ENCODE measurements around the gene PPM1A. TPM values are rescaled to one million over a fixed set of nuclear protein-coding genes. Genes with fewer than 3 reads are reported as not detected.

Gene PPM1A
- total RNA-seq, 2 donors from 2014 or later: 37.0 to 42.4 TPM

DNA sequence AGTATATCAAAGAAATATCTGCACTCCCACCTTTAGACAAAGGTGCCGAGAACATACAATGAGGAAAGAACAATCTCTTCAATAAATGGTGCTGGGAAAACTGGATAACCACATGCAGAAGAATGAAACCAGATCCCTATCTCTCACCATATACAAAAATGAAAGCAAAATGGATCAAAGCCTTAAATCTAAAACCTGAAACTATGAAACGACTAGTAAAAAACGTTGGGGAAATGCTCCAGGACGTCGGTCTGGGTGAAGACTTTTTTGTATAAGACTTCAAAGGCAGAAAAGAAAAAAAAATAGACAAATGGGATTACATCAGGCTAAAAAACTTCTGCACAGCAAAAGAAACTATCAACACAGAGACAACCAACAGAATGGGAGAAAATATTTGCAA, 83.8 kb downstream of the PPM1A start:
- no peak overlapping the region for H3K27ac ChIP-seq
- H3K4me1 ChIP-seq: peaks cover 0 to 11% of the 10 kb centered on the region in 2 donors
- no peaks in the 10 kb centered on the region for H3K9me3 ChIP-seq
- TF ChIP-seq, protein P1, sequence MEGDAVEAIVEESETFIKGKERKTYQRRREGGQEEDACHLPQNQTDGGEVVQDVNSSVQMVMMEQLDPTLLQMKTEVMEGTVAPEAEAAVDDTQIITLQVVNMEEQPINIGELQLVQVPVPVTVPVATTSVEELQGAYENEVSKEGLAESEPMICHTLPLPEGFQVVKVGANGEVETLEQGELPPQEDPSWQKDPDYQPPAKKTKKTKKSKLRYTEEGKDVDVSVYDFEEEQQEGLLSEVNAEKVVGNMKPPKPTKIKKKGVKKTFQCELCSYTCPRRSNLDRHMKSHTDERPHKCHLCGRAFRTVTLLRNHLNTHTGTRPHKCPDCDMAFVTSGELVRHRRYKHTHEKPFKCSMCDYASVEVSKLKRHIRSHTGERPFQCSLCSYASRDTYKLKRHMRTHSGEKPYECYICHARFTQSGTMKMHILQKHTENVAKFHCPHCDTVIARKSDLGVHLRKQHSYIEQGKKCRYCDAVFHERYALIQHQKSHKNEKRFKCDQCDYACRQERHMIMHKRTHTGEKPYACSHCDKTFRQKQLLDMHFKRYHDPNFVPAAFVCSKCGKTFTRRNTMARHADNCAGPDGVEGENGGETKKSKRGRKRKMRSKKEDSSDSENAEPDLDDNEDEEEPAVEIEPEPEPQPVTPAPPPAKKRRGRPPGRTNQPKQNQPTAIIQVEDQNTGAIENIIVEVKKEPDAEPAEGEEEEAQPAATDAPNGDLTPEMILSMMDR (IDR thresholded peaks at IDR 0.05): no peak
- H3K27me3 ChIP-seq: no peaks in the 10 kb centered on the region
- H3K36me3 ChIP-seq: no peaks in the 10 kb centered on the region
- no peak for DNase-seq (ENCODE audit: low spot score)
- no peak overlapping the region for H3K4me3 ChIP-seq

DNA sequence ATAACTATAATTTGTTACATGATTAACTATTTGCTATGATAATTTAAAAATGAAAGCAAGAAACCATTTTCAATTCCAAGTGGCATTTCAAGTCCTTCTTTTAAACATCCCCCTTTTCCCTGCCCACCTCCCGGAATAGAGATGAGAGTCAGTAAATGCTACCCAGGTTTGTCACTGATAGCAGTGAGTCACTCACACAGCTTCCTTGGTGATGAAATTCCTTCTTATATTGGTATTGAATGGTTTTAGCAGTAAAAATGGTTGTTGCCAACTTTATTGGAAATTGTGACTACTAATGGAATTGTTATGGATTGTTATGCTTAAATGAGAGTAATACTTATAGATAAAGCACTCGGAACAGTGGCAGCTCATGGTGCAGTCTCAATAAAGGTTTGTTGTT, 90.5 kb downstream of the PPM1A start:
- no peak for DNase-seq (ENCODE audit: low spot score)

DNA sequence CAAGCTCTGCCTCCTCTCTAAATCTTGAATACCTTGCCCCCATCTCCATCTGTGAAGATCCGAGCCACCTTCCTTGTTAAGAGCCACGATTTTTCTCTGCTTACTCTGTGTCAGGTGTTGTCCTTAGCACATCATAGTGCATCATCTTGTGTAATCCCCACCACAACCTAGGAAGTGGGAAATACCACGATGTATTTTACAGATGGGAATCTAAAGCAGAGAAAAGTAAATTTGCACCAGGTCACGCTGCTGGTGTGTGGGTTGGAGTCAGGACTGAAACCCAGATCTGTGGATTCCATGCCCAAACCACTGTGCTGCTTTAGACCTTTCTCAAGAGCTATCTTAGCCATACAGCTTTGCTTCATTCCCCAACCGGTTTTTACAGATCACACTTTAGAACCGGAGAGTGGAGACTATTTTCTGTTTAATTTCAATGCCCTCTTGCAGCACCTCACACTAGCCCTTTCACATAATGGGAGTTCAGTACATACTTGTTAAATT, 94.6 kb downstream of the PPM1A start:
- TF ChIP-seq, protein P1 (IDR thresholded peaks at IDR 0.05): no peak
- Histone ChIP-seq H3K9me3 (no peaks in the 10 kb centered on the region), H3K4me3 (no peak overlapping the region), H3K27me3 (no peaks in the 10 kb centered on the region), H3K4me1 (no peaks in the 10 kb centered on the region), H3K36me3 (no peaks in the 10 kb centered on the region), H3K27ac (no peak overlapping the region)
- DNase-seq (ENCODE audit: low spot score): no peak

More for the DNA sequence above, 90.5 kb downstream of the PPM1A start:
- no peaks in the 10 kb centered on the region for H3K9me3 ChIP-seq
- H3K36me3 ChIP-seq: no peaks in the 10 kb centered on the region
- no peaks in the 10 kb centered on the region for H3K4me1 ChIP-seq
- H3K27me3 ChIP-seq: no peaks in the 10 kb centered on the region
- H3K4me3 ChIP-seq: no peak overlapping the region
- TF ChIP-seq, protein P1 (IDR thresholded peaks at IDR 0.05): no peak
- no peak overlapping the region for H3K27ac ChIP-seq

DNA sequence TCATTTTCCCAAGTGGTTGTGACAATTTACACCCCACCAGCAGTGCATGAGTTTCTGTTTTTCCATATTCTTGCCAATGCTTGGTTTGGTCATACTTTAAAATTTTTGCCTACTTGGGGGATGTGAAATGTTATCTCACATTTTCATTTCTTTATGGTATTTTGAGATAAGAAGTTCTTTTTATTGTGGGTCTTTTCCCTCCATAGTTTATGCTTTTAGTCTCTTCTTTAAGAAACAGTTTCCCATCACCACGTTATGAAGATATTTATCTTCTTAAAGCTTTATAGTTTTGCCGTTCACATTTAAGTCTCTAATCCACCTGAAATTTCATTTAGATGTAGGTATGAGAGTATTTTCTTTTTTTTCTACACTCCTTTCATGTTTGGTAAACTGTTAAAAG, 95.7 kb downstream of the PPM1A start:
- no peaks in the 10 kb centered on the region for H3K36me3 ChIP-seq
- no peak overlapping the region for H3K4me3 ChIP-seq
- H3K4me1 ChIP-seq: no peaks in the 10 kb centered on the region
- no peak for DNase-seq (ENCODE audit: low spot score)
- TF ChIP-seq, protein P1 (IDR thresholded peaks at IDR 0.05): no peak
- H3K9me3 ChIP-seq: no peaks in the 10 kb centered on the region
- no peak overlapping the region for H3K27ac ChIP-seq
- H3K27me3 ChIP-seq: no peaks in the 10 kb centered on the region

DNA sequence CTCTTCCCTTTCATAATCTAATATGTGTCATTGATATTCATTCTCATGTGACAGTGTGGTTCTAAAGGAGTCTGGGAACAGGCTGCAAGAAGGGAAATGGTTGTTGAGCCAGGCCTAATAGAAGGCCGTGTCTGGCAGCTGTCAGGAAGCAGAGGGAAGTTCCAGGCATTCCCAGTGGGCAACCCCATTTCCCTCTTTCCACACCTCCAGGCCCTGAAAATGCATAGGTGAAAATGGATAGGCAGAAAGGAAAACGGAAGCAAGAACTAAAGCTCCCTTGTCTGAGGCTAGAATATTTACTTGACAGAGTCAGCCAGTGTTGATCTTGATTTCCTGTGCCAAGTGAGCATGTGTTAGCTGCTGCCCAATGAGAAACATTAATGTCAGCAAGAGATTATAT, 97.7 kb downstream of the PPM1A start:
- TF ChIP-seq, protein P1 (IDR thresholded peaks at IDR 0.05): no peak
- H3K36me3 ChIP-seq: no peaks in the 10 kb centered on the region
- H3K4me1 ChIP-seq: peaks cover 0 to 4% of the 10 kb centered on the region in 2 donors
- no peak overlapping the region for H3K27ac ChIP-seq
- no peak overlapping the region for H3K4me3 ChIP-seq
- no peak for DNase-seq (ENCODE audit: low spot score)
- H3K9me3 ChIP-seq: no peaks in the 10 kb centered on the region
- no peaks in the 10 kb centered on the region for H3K27me3 ChIP-seq

DNA sequence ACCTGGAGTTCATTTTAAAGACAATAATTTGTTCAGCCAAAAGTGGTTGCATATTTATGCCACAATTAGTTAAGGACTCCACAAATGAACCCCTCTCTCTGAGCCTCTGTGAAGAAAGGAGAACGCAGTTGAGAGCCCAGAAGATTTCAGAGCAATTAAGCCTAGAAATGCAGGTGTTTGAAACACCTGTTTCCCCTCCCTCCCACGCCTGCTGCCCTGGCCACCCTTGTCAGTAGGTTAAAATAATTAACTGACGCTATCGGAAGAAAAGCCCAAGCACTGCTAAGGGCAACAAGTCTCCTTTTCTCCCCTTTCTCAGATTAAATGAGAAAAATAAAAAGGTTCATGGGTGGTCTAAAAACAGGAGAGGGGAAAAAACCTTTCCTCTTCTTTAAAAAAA, 99.2 kb downstream of the PPM1A start:
- Histone ChIP-seq H3K27me3 (no peaks in the 10 kb centered on the region), H3K27ac (no peak overlapping the region), H3K4me3 (no peak overlapping the region), H3K36me3 (no peaks in the 10 kb centered on the region), H3K4me1 (peaks cover 0 to 4% of the 10 kb centered on the region in 2 donors), H3K9me3 (no peaks in the 10 kb centered on the region)
- no peak for DNase-seq (ENCODE audit: low spot score)
- TF ChIP-seq, protein P1 (IDR thresholded peaks at IDR 0.05): no peak
